Liver (tissue), 9 donors: ENCODE data around the gene CFAP410. TPM values are rescaled to one million over a fixed set of nuclear protein-coding genes. Genes with fewer than 3 reads are reported as not detected.

ENCODE experiments used
- DNase-seq: peaks from one replicate; pipeline ENCODE4 v3.0.0-alpha.2; 2017; ENCODE audit warnings: low spot score
- H3K27ac ChIP-seq, 2 donors: one replicate each; pipeline ENCODE4 v1.7.0; 2013; ENCODE audit warnings: inconsistent platforms in 2 of 2, low read length in 2 of 2, control low read depth in 1 of 2, low read depth in 1 of 2, mild to moderate bottlenecking in 1 of 2
- H3K27me3 ChIP-seq, 4 donors: one replicate each; pipeline versions ENCODE4 v1.6.1 to v1.7.0; 2013; ENCODE audit warnings: low read length in 3 of 4, inconsistent platforms in 1 of 4, mild to moderate bottlenecking in 1 of 4, moderate library complexity in 1 of 4; ENCODE audit not compliant: control insufficient read depth in 4 of 4, insufficient read depth in 4 of 4
- H3K36me3 ChIP-seq, 4 donors: one replicate each; pipeline versions ENCODE4 v1.6.1 to v1.7.0; 2013; ENCODE audit warnings: low read length in 3 of 4, mild to moderate bottlenecking in 3 of 4, low read depth in 1 of 4, moderate library complexity in 1 of 4; ENCODE audit not compliant: control insufficient read depth in 4 of 4, insufficient read depth in 3 of 4
- H3K4me1 ChIP-seq, 4 donors: one replicate each; pipeline versions ENCODE4 v1.6.1 to v1.7.0; 2013; ENCODE audit warnings: low read length in 3 of 4, mild to moderate bottlenecking in 3 of 4, moderate library complexity in 1 of 4; ENCODE audit not compliant: control insufficient read depth in 4 of 4, insufficient read depth in 4 of 4
- H3K4me3 ChIP-seq, 3 donors: one replicate each; pipeline versions ENCODE4 v1.6.1 to v1.7.0; 2013; ENCODE audit warnings: low read length in 3 of 3, control low read depth in 1 of 3, low read depth in 1 of 3, mild to moderate bottlenecking in 1 of 3
- H3K9ac ChIP-seq, 2 donors: one replicate each; pipeline ENCODE4 v1.7.0; 2013; ENCODE audit warnings: low read length in 2 of 2, mild to moderate bottlenecking in 2 of 2, moderate library complexity in 2 of 2, control low read depth in 1 of 2, low read depth in 1 of 2
- H3K9me3 ChIP-seq, 4 donors: one replicate each; pipeline versions ENCODE4 v1.6.1 to v1.7.0; 2013; ENCODE audit warnings: low read length in 3 of 4; ENCODE audit not compliant: control insufficient read depth in 4 of 4
- ATF3 ChIP-seq: IDR thresholded peaks from 2 replicates; pipeline ENCODE4 v1.6.1; 2016; ENCODE audit warnings: antibody characterized with exemption
- CTCF ChIP-seq: fragments of 150-350 bp; IDR thresholded peaks from 2 replicates; pipeline ENCODE4 v1.5.1; 2017; ENCODE audit warnings: improper control_type of control experiment, low read depth, low read length; ENCODE audit not compliant: missing input control
- EGR1 ChIP-seq, 2 donors: IDR thresholded peaks; 2 replicates each; pipeline ENCODE4 v1.6.1; 2016 to 2018; ENCODE audit warnings: antibody characterized with exemption in 2 of 2, low read depth in 2 of 2
- GABPA ChIP-seq, 2 donors: IDR thresholded peaks in 1 of 2; conservative IDR thresholded peaks in 1 of 2; 2 replicates each; pipeline ENCODE4 v1.6.1; 2016; ENCODE audit warnings: antibody characterized with exemption in 2 of 2, mild to moderate bottlenecking in 1 of 2, moderate library complexity in 1 of 2
- HNF4A ChIP-seq, 2 donors: conservative IDR thresholded peaks; 2 replicates each; pipeline ENCODE4 v1.6.1; 2016; ENCODE audit warnings: antibody characterized with exemption in 2 of 2, mild to moderate bottlenecking in 2 of 2
- HNF4G ChIP-seq: IDR thresholded peaks from 2 replicates; pipeline ENCODE4 v1.6.1; 2016; ENCODE audit warnings: antibody characterized with exemption
- JUND ChIP-seq, 2 donors: IDR thresholded peaks; 2 replicates each; pipeline ENCODE4 v1.6.1; 2016; ENCODE audit warnings: antibody characterized with exemption in 2 of 2
- NR2F2 ChIP-seq: IDR thresholded peaks from 2 replicates; pipeline ENCODE4 v1.6.1; 2016; ENCODE audit warnings: antibody characterized with exemption
- REST ChIP-seq: IDR thresholded peaks from 2 replicates; pipeline ENCODE4 v1.6.1; 2016; ENCODE audit warnings: antibody characterized with exemption, mild to moderate bottlenecking
- RXRA ChIP-seq, 2 donors: IDR thresholded peaks; 2 replicates each; pipeline ENCODE4 v1.6.1; 2017 to 2018; ENCODE audit warnings: antibody characterized with exemption in 2 of 2, mild to moderate bottlenecking in 1 of 2
- SP1 ChIP-seq: IDR thresholded peaks from 2 replicates; pipeline ENCODE4 v1.6.1; 2018; ENCODE audit warnings: antibody characterized with exemption, mild to moderate bottlenecking
- TAF1 ChIP-seq: conservative IDR thresholded peaks from 2 replicates; pipeline ENCODE4 v1.6.1; 2016; ENCODE audit warnings: antibody characterized with exemption, mild to moderate bottlenecking
- YY1 ChIP-seq: IDR thresholded peaks from 2 replicates; pipeline ENCODE4 v1.6.1; 2016; ENCODE audit warnings: antibody characterized with exemption, mild to moderate bottlenecking
- polyA plus RNA-seq, 2 donors: library from polyadenylated mRNA; stranded (reverse) in 1 of 2; unstranded in 1 of 2; fragments of 200-250 nt in 1 of 2; fragments of >200 nt in 1 of 2; fragmentation: Nextera tagmentation in 1 of 2; extraction: Ambion mirVana in 1 of 2; gene quantifications; one replicate each; pipeline versions ENCODE4 v1.2.1 to v1.2.3, GENCODE V29; 2013 to 2015
- total RNA-seq, 2 donors: library from RNA; depleted of rRNA; stranded (reverse); fragments of >200 nt; gene quantifications; one replicate each; pipeline ENCODE4 v1.2.3, GENCODE V29; 2014
- donor health status: healthy.
- donor health status: healthy.
- donor health status: healthy.
- donor health status: healthy.
- donor health status: healthy.

Gene CFAP410
- total and polyA plus RNA-seq, 4 donors: 7.9 to 16.3 (median 12.3) TPM

- TF ChIP-seq CTCF (no peak), YY1 (no peak), RXRA (IDR thresholded peaks at IDR 0.05) (no peak), GABPA (IDR thresholded peaks at IDR 0.05 in 1 of 2, conservative IDR thresholded peaks at IDR 0.05 in 1 of 2) (no peak), SP1 (no peak), JUND (IDR thresholded peaks at IDR 0.05) (no peak), ATF3 (no peak), TAF1 (no peak)
Observed at GRCh38 chr21:44382536-44382935, 43.3 kb upstream of the CFAP410 start (continued).

GRCh38 chr21:44381874-44382273 is 42.7 kb upstream of the CFAP410 start:
- no peaks in the 10 kb centered on the region for H3K4me1 ChIP-seq
- DNase-seq: no peak
- no peak overlapping the region for H3K4me3 ChIP-seq
- H3K9ac ChIP-seq: no peak overlapping the region
- no peaks in the 10 kb centered on the region for H3K27me3 ChIP-seq
- no peaks in the 10 kb centered on the region for H3K36me3 ChIP-seq
- H3K27ac ChIP-seq: no peak overlapping the region
- TF ChIP-seq CTCF: no peak
- no peak for TF ChIP-seq ATF3
- no peak for TF ChIP-seq HNF4G
- no peak for TF ChIP-seq NR2F2
- no peak for TF ChIP-seq YY1
- TF ChIP-seq EGR1 (IDR thresholded peaks at IDR 0.05; ENCODE audit: low read depth in 2 of 2): no peak
- no peak for TF ChIP-seq REST
- no peak for TF ChIP-seq HNF4A (conservative IDR thresholded peaks at IDR 0.05)
- H3K9me3 ChIP-seq: peaks cover 3 to 11% (median 6%) of the 10 kb centered on the region in 4 donors
